ENCODE measurements around the gene THSD4.

THSD4 gene

DNA sequence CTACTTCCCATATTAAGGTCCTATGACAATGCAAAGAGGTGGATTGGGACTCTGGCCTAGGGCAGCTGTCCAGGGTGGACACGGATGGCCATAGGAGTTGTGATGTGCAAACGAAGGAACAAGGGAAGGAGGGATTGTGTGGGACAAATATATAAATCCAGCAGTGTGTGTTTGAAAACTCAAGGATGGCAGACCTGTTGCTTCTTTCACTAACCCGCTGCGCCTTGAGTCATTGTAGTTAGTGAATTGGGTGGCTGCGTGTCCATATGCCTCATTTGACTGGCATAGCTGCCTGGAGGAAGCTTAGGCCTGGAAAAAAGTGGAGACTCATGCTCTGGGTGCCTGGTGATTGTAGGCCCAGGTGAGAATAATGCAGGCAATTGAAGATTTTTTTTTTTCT lies 334.7 kb downstream of the THSD4 start:
- no peaks in the 10 kb centered on the region for H3K9me3 ChIP-seq (ENCODE audit: insufficient read depth, low read depth, low read length)
- no peak overlapping the region for H3K4me3 ChIP-seq (ENCODE audit: low read length, poor library complexity, severe bottlenecking)

DNA sequence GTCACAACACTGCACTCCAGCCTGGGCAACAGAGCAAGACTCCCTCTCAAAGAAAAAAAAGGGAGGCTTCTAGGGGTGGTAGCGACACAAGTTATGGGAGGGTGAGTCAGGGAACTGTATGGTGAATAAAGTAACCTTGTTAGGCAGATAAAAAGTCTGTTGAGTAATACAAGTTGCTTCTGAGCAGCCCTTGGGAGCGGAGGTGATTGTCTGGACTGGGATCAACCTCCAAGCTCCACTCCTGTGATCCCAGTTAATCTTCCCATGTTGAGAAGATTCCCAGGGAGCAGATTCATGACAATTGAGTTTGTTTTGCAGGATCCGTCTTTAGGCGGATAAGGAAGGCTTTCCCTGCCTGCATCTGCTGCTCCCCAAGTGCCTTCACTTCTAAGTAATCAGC lies 335.9 kb downstream of the THSD4 start:
- H3K4me3 ChIP-seq (ENCODE audit: low read length, poor library complexity, severe bottlenecking), result no peak overlapping the region
- no peaks in the 10 kb centered on the region for H3K9me3 ChIP-seq (ENCODE audit: insufficient read depth, low read depth, low read length)
- H3K4me1 ChIP-seq (ENCODE audit: insufficient read depth, low read length, poor library complexity, severe bottlenecking), result no peaks in the 10 kb centered on the region
- no peaks in the 10 kb centered on the region for H3K27me3 ChIP-seq (ENCODE audit: insufficient read depth, low read length, poor library complexity, severe bottlenecking)
- no peak overlapping the region for H3K9ac ChIP-seq (ENCODE audit: low read depth, low read length, poor library complexity, severe bottlenecking)
- no peaks in the 10 kb centered on the region for H3K36me3 ChIP-seq (ENCODE audit: insufficient read depth, low read length)
- no peaks in the 10 kb centered on the region for H3K9me2 ChIP-seq (replicated peaks; ENCODE audit: low read depth, low read length)
- no peak overlapping the region for H3K4me2 ChIP-seq (ENCODE audit: low read depth, low read length, poor library complexity, severe bottlenecking)
- H3K79me2 ChIP-seq (ENCODE audit: insufficient read depth, low read length), result no peaks in the 10 kb centered on the region
- TF ChIP-seq, protein P1, sequence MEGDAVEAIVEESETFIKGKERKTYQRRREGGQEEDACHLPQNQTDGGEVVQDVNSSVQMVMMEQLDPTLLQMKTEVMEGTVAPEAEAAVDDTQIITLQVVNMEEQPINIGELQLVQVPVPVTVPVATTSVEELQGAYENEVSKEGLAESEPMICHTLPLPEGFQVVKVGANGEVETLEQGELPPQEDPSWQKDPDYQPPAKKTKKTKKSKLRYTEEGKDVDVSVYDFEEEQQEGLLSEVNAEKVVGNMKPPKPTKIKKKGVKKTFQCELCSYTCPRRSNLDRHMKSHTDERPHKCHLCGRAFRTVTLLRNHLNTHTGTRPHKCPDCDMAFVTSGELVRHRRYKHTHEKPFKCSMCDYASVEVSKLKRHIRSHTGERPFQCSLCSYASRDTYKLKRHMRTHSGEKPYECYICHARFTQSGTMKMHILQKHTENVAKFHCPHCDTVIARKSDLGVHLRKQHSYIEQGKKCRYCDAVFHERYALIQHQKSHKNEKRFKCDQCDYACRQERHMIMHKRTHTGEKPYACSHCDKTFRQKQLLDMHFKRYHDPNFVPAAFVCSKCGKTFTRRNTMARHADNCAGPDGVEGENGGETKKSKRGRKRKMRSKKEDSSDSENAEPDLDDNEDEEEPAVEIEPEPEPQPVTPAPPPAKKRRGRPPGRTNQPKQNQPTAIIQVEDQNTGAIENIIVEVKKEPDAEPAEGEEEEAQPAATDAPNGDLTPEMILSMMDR (conservative IDR thresholded peaks at IDR 0.05; ENCODE audit: low read length), result no peak
- no peak for TF ChIP-seq EZH2phosphoT487 (IDR thresholded peaks at IDR 0.05; ENCODE audit: borderline replicate concordance)
- no peaks in the 10 kb centered on the region for H4K20me1 ChIP-seq (ENCODE audit: insufficient read depth, low read length, poor library complexity, severe bottlenecking)
- H3F3A ChIP-seq (ENCODE audit: low read depth), result no peaks in the 10 kb centered on the region
- no peak overlapping the region for H2AFZ ChIP-seq (ENCODE audit: low read length)

More for the DNA sequence above, 334.7 kb downstream of the THSD4 start:
- no peaks in the 10 kb centered on the region for H4K20me1 ChIP-seq (ENCODE audit: insufficient read depth, low read length, poor library complexity, severe bottlenecking)
- H3K79me2 ChIP-seq (ENCODE audit: insufficient read depth, low read length), result no peaks in the 10 kb centered on the region
- H3K9me2 ChIP-seq (replicated peaks; ENCODE audit: low read depth, low read length), result no peaks in the 10 kb centered on the region
- peaks cover 4% of the 10 kb centered on the region for H3K4me1 ChIP-seq (ENCODE audit: insufficient read depth, low read length, poor library complexity, severe bottlenecking)
- H3K4me2 ChIP-seq (ENCODE audit: low read depth, low read length, poor library complexity, severe bottlenecking), result no peak overlapping the region
- TF ChIP-seq EZH2phosphoT487 (IDR thresholded peaks at IDR 0.05; ENCODE audit: borderline replicate concordance), result no peak
- TF ChIP-seq, protein P1 (conservative IDR thresholded peaks at IDR 0.05; ENCODE audit: low read length), result no peak
- H3K36me3 ChIP-seq (ENCODE audit: insufficient read depth, low read length), result no peaks in the 10 kb centered on the region
- H2AFZ ChIP-seq (ENCODE audit: low read length), result no peak overlapping the region
- H3F3A ChIP-seq (ENCODE audit: low read depth), result no peaks in the 10 kb centered on the region
- H3K27me3 ChIP-seq (ENCODE audit: insufficient read depth, low read length, poor library complexity, severe bottlenecking), result no peaks in the 10 kb centered on the region
- H3K9ac ChIP-seq (ENCODE audit: low read depth, low read length, poor library complexity, severe bottlenecking), result no peak overlapping the region

DNA sequence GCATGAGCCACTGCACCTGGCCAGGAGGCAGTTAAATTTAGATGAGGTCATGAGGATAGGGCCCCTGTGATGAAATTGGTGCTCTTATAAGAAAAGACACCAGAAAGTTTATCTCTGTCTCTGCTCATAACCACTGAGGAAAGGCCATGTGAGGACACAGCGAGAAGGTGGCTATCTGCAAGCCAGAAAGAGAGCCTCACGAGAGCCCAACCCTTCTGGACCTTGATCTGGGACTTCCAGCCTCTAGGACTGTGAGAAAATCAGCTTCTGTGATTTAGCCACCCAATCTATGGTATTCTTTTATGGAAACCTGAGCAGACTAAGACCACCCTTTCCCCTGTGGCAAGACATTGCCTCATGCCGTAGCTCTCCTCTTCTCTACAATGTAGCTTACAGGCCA lies 337.6 kb downstream of the THSD4 start:
- no peaks in the 10 kb centered on the region for H4K20me1 ChIP-seq (ENCODE audit: insufficient read depth, low read length, poor library complexity, severe bottlenecking)
- no peaks in the 10 kb centered on the region for H3K27me3 ChIP-seq (ENCODE audit: insufficient read depth, low read length, poor library complexity, severe bottlenecking)
- no peak overlapping the region for H3K4me2 ChIP-seq (ENCODE audit: low read depth, low read length, poor library complexity, severe bottlenecking)
- H3K36me3 ChIP-seq (ENCODE audit: insufficient read depth, low read length), result no peaks in the 10 kb centered on the region
- no peaks in the 10 kb centered on the region for H3F3A ChIP-seq (ENCODE audit: low read depth)
- no peaks in the 10 kb centered on the region for H3K9me2 ChIP-seq (replicated peaks; ENCODE audit: low read depth, low read length)
- H3K9me3 ChIP-seq (ENCODE audit: insufficient read depth, low read depth, low read length), result no peaks in the 10 kb centered on the region
- no peak overlapping the region for H2AFZ ChIP-seq (ENCODE audit: low read length)
- no peaks in the 10 kb centered on the region for H3K79me2 ChIP-seq (ENCODE audit: insufficient read depth, low read length)
- no peak for TF ChIP-seq EZH2phosphoT487 (IDR thresholded peaks at IDR 0.05; ENCODE audit: borderline replicate concordance)
- TF ChIP-seq, protein P1 (conservative IDR thresholded peaks at IDR 0.05; ENCODE audit: low read length), result no peak
- H3K9ac ChIP-seq (ENCODE audit: low read depth, low read length, poor library complexity, severe bottlenecking), result no peak overlapping the region
- no peak overlapping the region for H3K4me3 ChIP-seq (ENCODE audit: low read length, poor library complexity, severe bottlenecking)
- H3K4me1 ChIP-seq (ENCODE audit: insufficient read depth, low read length, poor library complexity, severe bottlenecking), result no peaks in the 10 kb centered on the region

Data from Loucy (cell line).